A549 (cell line): Measurements from ENCODE around the gene SGCD.

ENCODE experiments used
- CTCF ChIP-seq: fragments of >200 bp; sonication (Bioruptor Twin); formaldehyde crosslinking; IDR thresholded peaks from 3 replicates; pipeline ENCODE4 v1.5.1; 2016
- TF ChIP-seq, protein P1 (sequence below): fragments of 250-450 bp; sonication (Bioruptor Pico); IDR thresholded peaks from 2 replicates; pipeline ENCODE4 v1.5.0; 2021; ENCODE audit warnings: mild to moderate bottlenecking, moderate library complexity, borderline replicate concordance

GRCh38 chr5:156678484-156678883, 351.5 kb downstream of the SGCD start:
- no peak for TF ChIP-seq CTCF
- TF ChIP-seq, protein P1, sequence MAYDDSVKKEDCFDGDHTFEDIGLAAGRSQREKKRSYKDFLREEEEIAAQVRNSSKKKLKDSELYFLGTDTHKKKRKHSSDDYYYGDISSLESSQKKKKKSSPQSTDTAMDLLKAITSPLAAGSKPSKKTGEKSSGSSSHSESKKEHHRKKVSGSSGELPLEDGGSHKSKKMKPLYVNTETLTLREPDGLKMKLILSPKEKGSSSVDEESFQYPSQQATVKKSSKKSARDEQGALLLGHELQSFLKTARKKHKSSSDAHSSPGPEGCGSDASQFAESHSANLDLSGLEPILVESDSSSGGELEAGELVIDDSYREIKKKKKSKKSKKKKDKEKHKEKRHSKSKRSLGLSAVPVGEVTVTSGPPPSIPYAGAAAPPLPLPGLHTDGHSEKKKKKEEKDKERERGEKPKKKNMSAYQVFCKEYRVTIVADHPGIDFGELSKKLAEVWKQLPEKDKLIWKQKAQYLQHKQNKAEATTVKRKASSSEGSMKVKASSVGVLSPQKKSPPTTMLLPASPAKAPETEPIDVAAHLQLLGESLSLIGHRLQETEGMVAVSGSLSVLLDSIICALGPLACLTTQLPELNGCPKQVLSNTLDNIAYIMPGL (CRISPR knock-in tag), result no peak
